ENCODE results near the gene SCN9A. TPM values are rescaled to one million over a fixed set of nuclear protein-coding genes. Genes with fewer than 3 reads are reported as not detected.

The SCN9A gene
- total RNA-seq, 1 experiment from 2014 or later: 0.07 TPM

DNA sequence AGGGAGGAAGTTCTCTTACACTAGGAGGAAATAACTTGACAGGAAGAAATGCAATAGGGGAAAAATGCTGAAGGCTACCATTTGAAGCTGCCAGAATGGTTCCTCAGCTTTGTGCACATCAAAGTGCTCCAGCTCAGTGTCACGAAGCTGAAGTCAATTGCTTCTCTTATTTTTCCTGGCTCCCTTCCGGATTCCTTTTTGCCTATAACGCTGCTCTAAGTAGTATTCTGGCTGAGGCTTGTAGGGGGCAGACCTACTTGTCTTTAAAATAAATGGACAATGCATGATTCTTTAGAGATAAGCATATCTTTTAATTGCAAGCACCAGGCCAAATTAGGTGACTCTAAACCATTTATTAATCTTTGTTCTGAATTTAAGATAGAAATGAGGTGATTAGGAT is 187.7 kb downstream of the SCN9A start:
- no peak for ATAC-seq
- intact Hi-C loops (cut with micrococcal nuclease): no loop called here
- ChIA-PET CTCF (no interaction called here), RAD21 (ENCODE audit: low non-redundant PET in 1 of 2, low total read pairs in 2 of 2, uncharacterized antibody in 2 of 2, unreplicated experiment in 2 of 2) (no interaction called here), POLR2A (no interaction called here)
- no peak overlapping the region for H3K4me2 ChIP-seq (ENCODE audit: low read length)
- H3K36me3 ChIP-seq (ENCODE audit: control insufficient read depth in 1 of 2, insufficient read depth in 2 of 2, low read length in 2 of 2): no peaks in the 10 kb centered on the region
- TF ChIP-seq POLR2AphosphoS5 (IDR thresholded peaks at IDR 0.05; ENCODE audit: low read depth, low read length) (no peak), EZH2 (IDR thresholded peaks at IDR 0.05) (no peak), SRF (IDR thresholded peaks at IDR 0.05; ENCODE audit: low read depth) (no peak), EZH2phosphoT487 (IDR thresholded peaks at IDR 0.05; ENCODE audit: borderline replicate concordance) (no peak)
- TF ChIP-seq, protein P1, sequence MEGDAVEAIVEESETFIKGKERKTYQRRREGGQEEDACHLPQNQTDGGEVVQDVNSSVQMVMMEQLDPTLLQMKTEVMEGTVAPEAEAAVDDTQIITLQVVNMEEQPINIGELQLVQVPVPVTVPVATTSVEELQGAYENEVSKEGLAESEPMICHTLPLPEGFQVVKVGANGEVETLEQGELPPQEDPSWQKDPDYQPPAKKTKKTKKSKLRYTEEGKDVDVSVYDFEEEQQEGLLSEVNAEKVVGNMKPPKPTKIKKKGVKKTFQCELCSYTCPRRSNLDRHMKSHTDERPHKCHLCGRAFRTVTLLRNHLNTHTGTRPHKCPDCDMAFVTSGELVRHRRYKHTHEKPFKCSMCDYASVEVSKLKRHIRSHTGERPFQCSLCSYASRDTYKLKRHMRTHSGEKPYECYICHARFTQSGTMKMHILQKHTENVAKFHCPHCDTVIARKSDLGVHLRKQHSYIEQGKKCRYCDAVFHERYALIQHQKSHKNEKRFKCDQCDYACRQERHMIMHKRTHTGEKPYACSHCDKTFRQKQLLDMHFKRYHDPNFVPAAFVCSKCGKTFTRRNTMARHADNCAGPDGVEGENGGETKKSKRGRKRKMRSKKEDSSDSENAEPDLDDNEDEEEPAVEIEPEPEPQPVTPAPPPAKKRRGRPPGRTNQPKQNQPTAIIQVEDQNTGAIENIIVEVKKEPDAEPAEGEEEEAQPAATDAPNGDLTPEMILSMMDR (IDR thresholded peaks at IDR 0.05 in 2 of 3, conservative IDR thresholded peaks at IDR 0.05 in 1 of 3; ENCODE audit: borderline replicate concordance in 1 of 3, insufficient read depth in 1 of 3, low read depth in 2 of 3, low read length in 2 of 3): no peak
- H3K4me1 ChIP-seq (ENCODE audit: control insufficient read depth in 1 of 2, insufficient read depth in 2 of 2, low read length in 2 of 2): no peaks in the 10 kb centered on the region
- DNase-seq (ENCODE audit: low read depth, low spot score): no peak
- no TSS peak for BruUV-seq (replicated peaks)
- H3K27me3 ChIP-seq (ENCODE audit: insufficient read depth, low read length): peaks cover 20% of the 10 kb centered on the region
- H3K9me2 ChIP-seq (ENCODE audit: insufficient read depth): no peaks in the 10 kb centered on the region
- no peak overlapping the region for H3K4me3 ChIP-seq (replicated peaks in 1 of 2; ENCODE audit: low read depth in 1 of 2, low read length in 2 of 2)
- H3K79me2 ChIP-seq (ENCODE audit: insufficient read depth, low read length): no peaks in the 10 kb centered on the region
- no peaks in the 10 kb centered on the region for H4K20me1 ChIP-seq (ENCODE audit: insufficient read depth)
- H3K27ac ChIP-seq (ENCODE audit: low read depth, low read length): no peak overlapping the region
- no peak overlapping the region for H3K9ac ChIP-seq (ENCODE audit: low read length)
- H2AFZ ChIP-seq (ENCODE audit: low read depth, low read length, poor library complexity, severe bottlenecking): no peak overlapping the region
- no peaks in the 10 kb centered on the region for H3K9me3 ChIP-seq (ENCODE audit: control insufficient read depth in 1 of 2, insufficient read depth in 1 of 2, low read depth in 1 of 2, low read length in 2 of 2)

DNA sequence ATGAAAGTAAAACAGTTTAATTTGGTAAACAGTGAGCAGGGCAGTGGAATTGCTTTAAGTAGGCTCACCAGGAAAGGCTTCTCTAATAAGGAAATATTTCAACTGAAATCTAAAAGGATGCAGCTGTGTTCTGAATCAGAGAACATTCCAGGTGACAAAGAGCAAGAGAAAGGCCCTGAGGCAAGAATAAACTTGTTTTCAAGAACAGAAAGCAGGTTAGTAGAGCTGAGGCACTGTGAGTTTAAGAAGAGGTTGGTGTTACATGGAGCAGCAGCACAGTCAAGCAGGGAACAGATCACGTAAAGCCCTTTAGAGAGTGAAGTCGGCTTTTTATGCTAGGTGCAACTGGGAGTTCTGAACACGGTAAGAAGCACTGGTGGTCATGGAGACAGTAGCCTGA is 191.0 kb downstream of the SCN9A start:
- no peaks in the 10 kb centered on the region for H3K9me3 ChIP-seq (ENCODE audit: control insufficient read depth in 1 of 2, insufficient read depth in 1 of 2, low read depth in 1 of 2, low read length in 2 of 2)
- H2AFZ ChIP-seq (ENCODE audit: low read depth, low read length, poor library complexity, severe bottlenecking): no peak overlapping the region
- H3K4me2 ChIP-seq (ENCODE audit: low read length): no peak overlapping the region
- H3K27me3 ChIP-seq (ENCODE audit: insufficient read depth, low read length): peaks cover 17% of the 10 kb centered on the region
- H3K36me3 ChIP-seq (ENCODE audit: control insufficient read depth in 1 of 2, insufficient read depth in 2 of 2, low read length in 2 of 2): no peaks in the 10 kb centered on the region
- no peak overlapping the region for H3K9ac ChIP-seq (ENCODE audit: low read length)
- H3K4me1 ChIP-seq (ENCODE audit: control insufficient read depth in 1 of 2, insufficient read depth in 2 of 2, low read length in 2 of 2): no peaks in the 10 kb centered on the region
- DNase-seq (ENCODE audit: low read depth, low spot score) (no peak), ATAC-seq (no peak)
- no peak overlapping the region for H3K27ac ChIP-seq (ENCODE audit: low read depth, low read length)
- no TSS peak for BruUV-seq (replicated peaks)
- ChIA-PET CTCF (interaction anchor here (1.3 kb wide), 1 partner anchor 235 kb away, joined by 3 read pairs; no protein-coding TSS in a partner anchor), RAD21 (ENCODE audit: low non-redundant PET in 1 of 2, low total read pairs in 2 of 2, uncharacterized antibody in 2 of 2, unreplicated experiment in 2 of 2) (no interaction called here), POLR2A (no interaction called here)
- H3K9me2 ChIP-seq (ENCODE audit: insufficient read depth): no peaks in the 10 kb centered on the region
- no peak overlapping the region for H3K4me3 ChIP-seq (replicated peaks in 1 of 2; ENCODE audit: low read depth in 1 of 2, low read length in 2 of 2)
- no peak for TF ChIP-seq TCF7L2 (IDR thresholded peaks at IDR 0.05; ENCODE audit: borderline replicate concordance, extremely low read depth, insufficient read depth, insufficient read length)
- no peak for TF ChIP-seq EGR1 (IDR thresholded peaks at IDR 0.05; ENCODE audit: low read depth)
- no peak for TF ChIP-seq EZH2phosphoT487 (IDR thresholded peaks at IDR 0.05; ENCODE audit: borderline replicate concordance)
- TF ChIP-seq SP1 (IDR thresholded peaks at IDR 0.05; ENCODE audit: low read depth): no peak
- TF ChIP-seq SRF (IDR thresholded peaks at IDR 0.05; ENCODE audit: low read depth): no peak
- TF ChIP-seq RAD21 (IDR thresholded peaks at IDR 0.05; ENCODE audit: low read depth): no peak
- no peak for TF ChIP-seq YY1 (IDR thresholded peaks at IDR 0.05; ENCODE audit: extremely low read depth, insufficient replicate concordance, low read depth, low read length)
- TF ChIP-seq FOSL1 (IDR thresholded peaks at IDR 0.05; ENCODE audit: low read depth): no peak
- H3K79me2 ChIP-seq (ENCODE audit: insufficient read depth, low read length): no peaks in the 10 kb centered on the region
- H4K20me1 ChIP-seq (ENCODE audit: insufficient read depth): no peaks in the 10 kb centered on the region
- intact Hi-C loops (cut with micrococcal nuclease): no loop called here
